LNCAP (cell line): ENCODE measurements around the gene CCDC85B.
A peak's percentile ranks its signal among the peaks of the same experiment; 100 is the strongest.

Experiments used
- TF ChIP-seq, protein P1 (sequence below): fragments of 450-650 bp; IDR thresholded peaks from 2 replicates; pipeline ENCODE4 v1.5.1; 2017; ENCODE audit warnings: mild to moderate bottlenecking

The CCDC85B gene

DNA sequence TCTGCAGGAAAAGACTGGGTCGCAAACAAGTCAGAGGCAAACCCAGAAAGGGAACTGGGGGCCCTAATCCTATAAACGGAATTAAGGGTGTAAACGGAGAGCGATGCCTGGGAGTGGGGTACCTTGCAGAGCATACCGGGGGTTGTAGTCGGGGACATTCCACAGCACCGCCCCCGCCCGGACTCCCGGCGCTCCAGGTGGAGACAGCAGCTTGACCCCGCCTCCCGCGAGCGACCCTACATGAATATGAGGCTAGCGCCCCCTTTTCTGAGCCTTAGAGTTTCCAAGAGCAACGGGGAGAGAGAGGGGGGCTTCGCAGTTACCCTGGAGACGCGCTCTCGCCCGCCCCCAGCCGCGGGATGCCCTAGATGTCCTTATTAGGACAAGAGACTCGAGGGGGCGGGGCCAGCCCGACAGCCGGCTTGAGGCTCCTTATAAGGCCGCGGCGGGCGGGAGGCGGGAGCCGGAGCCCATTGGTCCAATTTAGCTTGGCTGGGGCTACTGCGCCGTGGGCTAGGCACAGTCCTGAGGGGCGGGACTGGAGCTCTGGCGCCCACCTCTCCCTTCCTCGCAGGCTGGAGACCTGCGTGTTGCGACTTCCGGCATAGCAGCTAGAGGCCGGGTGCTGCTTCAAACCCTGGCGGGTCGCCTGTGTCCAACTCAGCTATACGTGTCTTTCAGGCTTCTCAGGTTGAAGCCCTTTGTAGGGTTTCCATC lies 31.2 kb upstream of the CCDC85B start:
- TF ChIP-seq, protein P1, sequence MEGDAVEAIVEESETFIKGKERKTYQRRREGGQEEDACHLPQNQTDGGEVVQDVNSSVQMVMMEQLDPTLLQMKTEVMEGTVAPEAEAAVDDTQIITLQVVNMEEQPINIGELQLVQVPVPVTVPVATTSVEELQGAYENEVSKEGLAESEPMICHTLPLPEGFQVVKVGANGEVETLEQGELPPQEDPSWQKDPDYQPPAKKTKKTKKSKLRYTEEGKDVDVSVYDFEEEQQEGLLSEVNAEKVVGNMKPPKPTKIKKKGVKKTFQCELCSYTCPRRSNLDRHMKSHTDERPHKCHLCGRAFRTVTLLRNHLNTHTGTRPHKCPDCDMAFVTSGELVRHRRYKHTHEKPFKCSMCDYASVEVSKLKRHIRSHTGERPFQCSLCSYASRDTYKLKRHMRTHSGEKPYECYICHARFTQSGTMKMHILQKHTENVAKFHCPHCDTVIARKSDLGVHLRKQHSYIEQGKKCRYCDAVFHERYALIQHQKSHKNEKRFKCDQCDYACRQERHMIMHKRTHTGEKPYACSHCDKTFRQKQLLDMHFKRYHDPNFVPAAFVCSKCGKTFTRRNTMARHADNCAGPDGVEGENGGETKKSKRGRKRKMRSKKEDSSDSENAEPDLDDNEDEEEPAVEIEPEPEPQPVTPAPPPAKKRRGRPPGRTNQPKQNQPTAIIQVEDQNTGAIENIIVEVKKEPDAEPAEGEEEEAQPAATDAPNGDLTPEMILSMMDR, result no peak

DNA sequence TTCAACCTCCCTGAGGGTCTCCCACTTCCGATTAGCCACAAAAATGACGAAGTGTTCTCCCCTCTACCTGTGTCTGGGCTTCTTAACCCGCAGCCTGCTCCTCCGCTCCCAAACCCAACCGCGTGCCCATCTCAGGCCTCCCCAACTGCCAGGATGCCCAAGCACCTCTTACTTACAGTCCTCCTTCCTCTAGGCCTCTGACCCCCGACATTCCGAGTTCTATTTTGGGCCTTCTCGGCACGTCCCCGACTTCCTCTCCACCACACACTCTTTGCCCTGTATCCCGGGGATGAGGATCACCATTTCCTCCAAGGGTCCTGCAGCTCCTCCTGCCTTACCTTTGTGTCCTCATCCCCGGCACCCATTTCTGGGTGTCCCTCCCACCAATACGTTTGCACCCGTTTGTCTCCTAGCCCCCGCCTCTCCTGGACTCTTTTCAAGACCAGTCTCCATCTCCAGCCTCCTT lies 30.6 kb upstream of the CCDC85B start:
- TF ChIP-seq, protein P1, result no peak

DNA sequence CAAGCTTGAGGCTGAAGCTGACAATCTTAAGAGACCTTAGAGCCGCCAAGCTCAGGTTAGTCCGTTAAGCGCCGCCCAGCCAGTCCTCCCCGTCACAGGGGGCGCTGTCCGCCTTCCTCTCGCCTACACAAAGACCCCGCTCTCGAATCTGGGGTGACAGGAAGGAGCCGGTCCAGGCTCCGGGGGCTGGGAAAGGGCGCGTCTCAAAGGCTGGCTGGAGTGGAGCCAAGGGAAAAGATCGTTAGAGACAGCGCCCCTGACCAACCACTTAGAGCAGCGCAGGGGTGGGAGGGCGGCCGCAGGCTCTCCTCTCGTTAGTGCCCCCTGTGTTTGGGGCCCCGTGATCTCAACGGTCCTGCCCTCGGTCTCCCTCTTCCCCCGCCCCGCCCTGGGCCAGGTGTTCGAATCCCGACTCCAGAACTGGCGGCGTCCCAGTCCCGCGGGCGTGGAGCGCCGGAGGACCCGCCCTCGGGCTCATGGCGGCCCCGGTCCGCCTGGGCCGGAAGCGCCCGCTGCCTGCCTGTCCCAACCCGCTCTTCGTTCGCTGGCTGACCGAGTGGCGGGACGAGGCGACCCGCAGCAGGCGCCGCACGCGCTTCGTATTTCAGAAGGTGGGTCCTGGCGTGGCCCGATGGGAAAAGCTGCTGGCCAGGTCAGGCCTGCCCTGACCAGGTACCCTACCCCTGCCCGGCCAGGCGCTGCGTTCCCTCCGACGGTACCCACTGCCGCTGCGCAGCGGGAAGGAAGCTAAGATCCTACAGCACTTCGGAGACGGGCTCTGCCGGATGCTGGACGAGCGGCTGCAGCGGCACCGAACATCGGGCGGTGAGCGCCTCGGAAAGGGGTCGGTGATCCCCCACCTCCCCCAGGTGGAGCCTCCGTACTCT lies 30.0 kb upstream of the CCDC85B start, which contains the start of gene MUS81:
Gene MUS81 (plus strand): TSS at position 156 of the 887 bp plus-strand sequence. CDS start 321 bp downstream, at position 477.
- TF ChIP-seq, protein P1, result peak; percentile 78

DNA sequence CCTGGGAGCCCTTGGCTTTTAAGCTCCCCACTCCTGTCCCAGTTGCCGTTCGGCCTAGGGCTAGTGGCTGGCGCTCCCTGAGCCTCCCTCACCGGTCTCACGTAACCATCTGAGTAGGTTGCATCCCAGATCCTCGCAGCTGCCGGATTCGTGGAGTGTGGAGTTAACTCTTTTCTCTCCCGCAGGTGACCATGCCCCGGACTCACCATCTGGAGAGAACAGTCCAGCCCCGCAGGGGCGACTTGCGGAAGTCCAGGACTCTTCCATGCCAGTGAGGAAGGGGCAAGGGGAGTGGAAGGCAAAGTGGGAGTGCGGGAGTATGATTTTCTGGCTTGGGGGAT lies 29.3 kb upstream of the CCDC85B start:
- TF ChIP-seq, protein P1, result no peak

DNA sequence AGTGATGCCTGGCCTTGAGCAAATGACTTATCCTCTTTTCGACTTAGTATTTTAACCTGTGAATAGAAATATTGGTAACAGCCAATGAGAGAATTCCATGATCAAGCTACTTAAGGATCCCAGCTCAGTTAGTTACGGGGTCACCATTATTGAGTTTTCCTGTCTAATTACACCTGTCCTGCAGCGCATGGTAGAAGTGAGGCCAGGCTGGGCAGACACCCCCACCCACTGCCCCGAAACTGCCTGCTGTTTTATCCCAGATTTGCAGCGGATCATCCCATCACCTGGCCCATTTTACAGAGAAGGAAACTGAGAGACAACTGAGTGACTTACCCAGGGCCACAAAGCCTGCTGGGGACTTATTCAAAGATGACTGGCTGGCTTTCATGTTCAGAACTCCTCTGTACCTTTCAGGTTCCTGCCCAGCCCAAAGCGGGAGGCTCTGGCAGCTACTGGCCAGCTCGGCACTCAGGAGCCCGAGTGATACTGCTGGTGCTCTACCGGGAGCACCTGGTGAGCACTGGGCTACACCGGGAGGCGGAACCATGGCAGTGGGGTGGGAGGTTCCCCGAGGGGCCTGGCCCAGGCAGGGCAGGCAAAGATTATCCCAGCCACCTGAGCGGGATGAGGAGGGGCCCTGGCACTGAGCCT lies 28.8 kb upstream of the CCDC85B start:
- TF ChIP-seq, protein P1, result no peak

DNA sequence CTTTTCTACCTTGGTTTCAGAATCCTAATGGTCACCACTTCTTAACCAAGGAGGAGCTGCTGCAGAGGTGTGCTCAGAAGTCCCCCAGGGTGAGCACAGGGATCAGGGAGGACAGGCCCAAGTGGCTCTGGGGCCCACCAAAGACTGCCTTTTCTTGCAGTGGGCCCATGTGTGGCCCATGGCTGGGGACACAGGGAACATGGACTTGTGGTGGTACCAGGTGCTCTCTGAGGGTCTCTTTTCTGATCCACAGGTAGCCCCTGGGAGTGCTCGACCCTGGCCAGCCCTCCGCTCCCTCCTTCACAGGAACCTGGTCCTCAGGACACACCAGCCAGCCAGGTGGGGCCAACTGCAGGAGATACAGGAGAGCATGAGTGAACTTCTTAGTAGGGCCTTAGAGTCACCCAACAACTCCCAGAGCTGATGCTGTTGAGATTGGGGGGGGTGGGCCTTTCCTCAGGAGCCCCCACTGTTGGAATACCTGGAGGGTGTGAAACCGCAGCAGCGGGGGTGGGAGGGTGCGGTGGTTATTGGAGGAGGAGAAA lies 28.2 kb upstream of the CCDC85B start:
- TF ChIP-seq, protein P1, result no peak
